IPS-20b (cell line): Measurements from ENCODE around the gene EPHA3.

Source experiments
- H3K27ac ChIP-seq: one replicate; pipeline ENCODE4 v1.5.1; 2013; ENCODE audit warnings: low read length
- H3K27me3 ChIP-seq: 2 replicates; pipeline ENCODE4 v1.6.1; 2013; ENCODE audit warnings: mild to moderate bottlenecking, low read length, inconsistent platforms; ENCODE audit not compliant: insufficient read depth
- H3K36me3 ChIP-seq: 2 replicates; pipeline ENCODE4 v1.6.1; 2013; ENCODE audit warnings: low read depth, mild to moderate bottlenecking, inconsistent platforms, low read length, moderate library complexity; ENCODE audit not compliant: insufficient read depth
- H3K4me1 ChIP-seq: 2 replicates; pipeline ENCODE4 v1.6.1; 2013; ENCODE audit warnings: mild to moderate bottlenecking, control low read depth, inconsistent platforms, low read length, moderate library complexity; ENCODE audit not compliant: insufficient read depth
- H3K4me3 ChIP-seq: 2 replicates; pipeline ENCODE4 v1.5.1; 2013; ENCODE audit warnings: mild to moderate bottlenecking, low read length, inconsistent platforms
- H3K9ac ChIP-seq: 2 replicates; pipeline ENCODE4 v1.6.1; 2013; ENCODE audit warnings: low read depth, mild to moderate bottlenecking, inconsistent platforms, low read length, moderate library complexity
- H3K9me3 ChIP-seq: 2 replicates; pipeline ENCODE4 v1.6.1; 2013; ENCODE audit warnings: mild to moderate bottlenecking, low read depth, low read length, inconsistent platforms; ENCODE audit not compliant: insufficient read depth

EPHA3 gene

GRCh38 chr3:89368846-89369245 is 261.4 kb downstream of the EPHA3 start:
- Histone ChIP-seq H3K9ac (no peak overlapping the region), H3K27me3 (no peaks in the 10 kb centered on the region), H3K4me1 (peaks cover 6% of the 10 kb centered on the region; the same call in 1 of the 2 replicates), H3K36me3 (no peaks in the 10 kb centered on the region), H3K27ac (no peak overlapping the region), H3K4me3 (no peak overlapping the region), H3K9me3 (no peaks in the 10 kb centered on the region)

- H3K4me1 ChIP-seq = peaks cover 8% of the 10 kb centered on the region; the same call in 1 of the 2 replicates
- H3K9me3 ChIP-seq = no peaks in the 10 kb centered on the region
- no peak overlapping the region for H3K9ac ChIP-seq
- H3K4me3 ChIP-seq = no peak overlapping the region
- no peaks in the 10 kb centered on the region for H3K27me3 ChIP-seq
- no peaks in the 10 kb centered on the region for H3K36me3 ChIP-seq
- H3K27ac ChIP-seq = no peak overlapping the region
These were observed 265.0 kb downstream of the EPHA3 start for GRCh38 chr3:89372456-89372855.

- peaks cover 17% of the 10 kb centered on the region; the same call in 1 of the 2 replicates for H3K4me1 ChIP-seq
- no peak overlapping the region for H3K27ac ChIP-seq
- no peaks in the 10 kb centered on the region for H3K36me3 ChIP-seq
- H3K27me3 ChIP-seq = no peaks in the 10 kb centered on the region
- H3K9ac ChIP-seq = no peak overlapping the region
- no peak overlapping the region for H3K4me3 ChIP-seq
- H3K9me3 ChIP-seq = no peaks in the 10 kb centered on the region
These were observed 266.0 kb downstream of the EPHA3 start for GRCh38 chr3:89373434-89373833.

DNA sequence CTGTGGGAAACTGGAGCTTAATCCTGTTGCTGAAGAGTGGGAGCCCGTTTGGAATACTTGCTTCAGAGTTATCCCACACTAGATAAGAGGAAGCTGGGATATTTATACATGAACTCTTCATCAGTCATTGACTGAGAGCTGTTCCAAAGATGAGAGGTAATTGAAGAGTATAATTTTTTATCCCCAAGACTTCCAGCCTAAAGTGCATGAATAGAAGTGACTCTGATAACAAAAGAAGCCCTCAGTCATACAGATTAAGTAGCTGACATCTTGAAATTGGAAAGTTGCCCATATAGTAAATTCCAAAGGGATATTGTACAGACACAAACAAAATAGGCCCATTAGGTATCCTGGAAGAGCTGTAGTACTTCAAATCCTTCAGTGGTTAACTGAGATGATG is 268.0 kb downstream of the EPHA3 start:
- Histone ChIP-seq H3K4me3 (no peak overlapping the region), H3K36me3 (no peaks in the 10 kb centered on the region), H3K4me1 (peaks cover 35% of the 10 kb centered on the region; the same call in 1 of the 2 replicates), H3K27me3 (no peaks in the 10 kb centered on the region), H3K9me3 (no peaks in the 10 kb centered on the region), H3K27ac (no peak overlapping the region), H3K9ac (no peak overlapping the region)

DNA sequence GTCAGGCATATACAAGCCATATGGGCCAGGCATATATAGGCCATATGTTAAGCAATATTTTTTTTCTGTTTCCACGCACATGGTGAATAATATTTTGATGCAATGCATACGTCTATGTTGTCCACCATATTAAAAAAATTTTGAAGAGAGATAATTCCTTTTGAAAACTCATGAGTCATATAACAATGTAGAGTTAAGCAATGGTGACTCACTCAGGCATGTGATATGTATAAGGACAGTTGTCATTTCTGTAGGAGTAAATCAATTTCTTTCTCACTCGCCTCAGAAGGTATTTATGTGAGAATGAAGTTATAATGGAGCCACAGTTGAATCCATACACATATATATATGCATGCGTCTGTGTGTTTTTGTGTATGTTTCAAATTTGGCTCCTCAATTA is 272.6 kb downstream of the EPHA3 start:
- Histone ChIP-seq H3K9me3 (no peaks in the 10 kb centered on the region; the same call in 1 of the 2 replicates), H3K4me1 (peaks cover 29% of the 10 kb centered on the region; the same call in 1 of the 2 replicates), H3K36me3 (no peaks in the 10 kb centered on the region), H3K9ac (no peak overlapping the region), H3K27me3 (no peaks in the 10 kb centered on the region), H3K27ac (peak overlapping the region; percentile 37), H3K4me3 (no peak overlapping the region)

DNA sequence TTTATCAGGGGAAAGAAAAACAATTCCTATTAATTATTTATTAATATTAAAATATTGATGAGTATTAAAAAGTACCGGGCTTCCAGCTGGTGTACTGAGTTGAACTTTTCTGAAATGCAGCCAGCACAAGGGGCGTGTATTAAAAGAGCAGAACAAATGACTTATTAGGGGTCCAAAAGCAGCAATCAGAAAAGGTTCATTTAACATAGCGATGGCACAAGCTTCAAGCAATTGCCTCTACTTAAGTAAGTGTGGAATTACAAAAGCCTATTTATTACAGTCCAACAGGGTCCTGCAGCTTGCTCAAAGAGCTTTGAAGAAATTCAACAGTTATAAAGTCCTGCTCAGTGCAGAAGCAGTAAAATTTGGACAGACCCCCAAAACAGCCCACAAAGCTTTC is 285.6 kb downstream of the EPHA3 start:
- H3K9me3 ChIP-seq = no peaks in the 10 kb centered on the region
- H3K27ac ChIP-seq = no peak overlapping the region
- no peak overlapping the region for H3K4me3 ChIP-seq
- H3K9ac ChIP-seq = no peak overlapping the region
- no peaks in the 10 kb centered on the region for H3K4me1 ChIP-seq
- no peaks in the 10 kb centered on the region for H3K36me3 ChIP-seq
- no peaks in the 10 kb centered on the region for H3K27me3 ChIP-seq

- no peak overlapping the region for H3K9ac ChIP-seq
- H3K4me3 ChIP-seq = no peak overlapping the region
- H3K9me3 ChIP-seq = no peaks in the 10 kb centered on the region
- no peaks in the 10 kb centered on the region for H3K4me1 ChIP-seq
- H3K27me3 ChIP-seq = no peaks in the 10 kb centered on the region
- H3K36me3 ChIP-seq = no peaks in the 10 kb centered on the region
- H3K27ac ChIP-seq = no peak overlapping the region
These were observed 288.0 kb downstream of the EPHA3 start for GRCh38 chr3:89395456-89395855.

DNA sequence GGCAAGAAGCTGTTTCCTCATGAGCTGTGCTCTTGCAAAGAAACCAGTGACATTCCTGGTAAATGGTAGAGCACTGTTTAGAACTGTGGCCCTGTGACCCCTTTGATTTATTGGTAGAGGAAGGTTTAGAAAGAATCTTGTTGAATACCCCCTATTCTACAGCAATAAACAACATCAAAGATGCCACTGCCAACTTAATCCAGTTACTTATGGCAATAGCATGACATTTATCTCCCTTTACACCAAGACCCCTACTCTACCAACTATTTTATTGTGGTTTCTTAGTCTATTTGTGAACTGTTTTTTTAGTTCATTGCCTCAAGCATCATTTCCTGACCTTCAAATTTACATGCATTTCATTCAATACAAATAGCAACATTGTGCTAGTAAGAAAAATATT is 288.6 kb downstream of the EPHA3 start:
- Histone ChIP-seq H3K36me3 (no peaks in the 10 kb centered on the region), H3K9me3 (no peaks in the 10 kb centered on the region), H3K27ac (no peak overlapping the region)

DNA sequence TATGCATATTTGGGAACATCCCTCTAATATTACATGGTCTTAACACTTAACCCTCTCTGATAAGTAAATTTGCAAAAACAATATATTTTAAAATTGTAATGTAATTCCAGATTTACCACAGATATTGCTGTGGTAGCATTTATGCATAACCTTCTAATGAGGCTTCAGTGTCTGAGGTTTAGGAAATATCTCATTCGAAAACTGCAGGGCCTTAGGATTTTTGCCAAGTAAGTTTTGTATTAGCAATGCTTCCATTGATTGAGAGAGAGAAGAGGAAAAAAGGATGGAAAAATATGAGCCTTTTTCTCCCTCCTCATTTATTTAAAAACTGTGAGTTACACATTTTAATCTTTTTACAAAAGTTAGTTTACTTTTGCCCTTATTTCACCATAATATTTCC is 294.6 kb downstream of the EPHA3 start:
- Histone ChIP-seq H3K36me3 (no peaks in the 10 kb centered on the region), H3K4me3 (no peak overlapping the region), H3K9me3 (no peaks in the 10 kb centered on the region), H3K27ac (no peak overlapping the region), H3K9ac (no peak overlapping the region), H3K4me1 (no peaks in the 10 kb centered on the region), H3K27me3 (no peaks in the 10 kb centered on the region)

More for the DNA sequence above, 288.6 kb downstream of the EPHA3 start:
- no peaks in the 10 kb centered on the region for H3K27me3 ChIP-seq
- no peaks in the 10 kb centered on the region for H3K4me1 ChIP-seq
- H3K9ac ChIP-seq = no peak overlapping the region
- H3K4me3 ChIP-seq = no peak overlapping the region

GRCh38 chr3:89405176-89405575 is 297.8 kb downstream of the EPHA3 start:
- Histone ChIP-seq H3K4me1 (peaks cover 13% of the 10 kb centered on the region), H3K27me3 (no peaks in the 10 kb centered on the region), H3K9ac (no peak overlapping the region; the same call in 1 of the 2 replicates), H3K4me3 (no peak overlapping the region), H3K27ac (no peak overlapping the region), H3K9me3 (no peaks in the 10 kb centered on the region), H3K36me3 (no peaks in the 10 kb centered on the region)

- Histone ChIP-seq H3K4me3 (no peak overlapping the region), H3K27ac (no peak overlapping the region), H3K9me3 (no peaks in the 10 kb centered on the region), H3K36me3 (no peaks in the 10 kb centered on the region), H3K27me3 (no peaks in the 10 kb centered on the region), H3K4me1 (peaks cover 13% of the 10 kb centered on the region), H3K9ac (no peak overlapping the region; the same call in 1 of the 2 replicates)
These were observed 298.2 kb downstream of the EPHA3 start for GRCh38 chr3:89405593-89405992.

DNA sequence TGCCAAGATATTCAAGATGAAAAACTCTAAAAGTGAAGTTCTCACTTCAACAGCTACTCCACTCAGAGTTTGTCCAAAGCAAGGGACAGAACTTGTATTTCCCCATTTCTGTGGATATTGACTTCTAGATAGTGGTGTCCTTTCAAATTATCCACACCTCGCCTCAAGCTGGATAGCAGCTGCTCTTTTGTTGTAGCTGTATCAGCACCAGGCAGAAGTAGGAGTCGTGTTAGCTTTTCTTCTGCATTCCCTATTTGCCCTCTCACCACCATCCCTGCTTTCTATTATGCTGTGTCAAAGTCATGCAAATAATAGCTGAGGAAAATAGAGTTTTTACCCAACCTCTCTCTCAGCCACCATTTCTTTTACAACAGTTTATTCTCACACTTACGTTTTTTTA is 303.8 kb downstream of the EPHA3 start:
- H3K9me3 ChIP-seq = no peaks in the 10 kb centered on the region
- no peak overlapping the region for H3K27ac ChIP-seq
- no peaks in the 10 kb centered on the region for H3K36me3 ChIP-seq
- peaks cover 18% of the 10 kb centered on the region for H3K4me1 ChIP-seq
- no peaks in the 10 kb centered on the region for H3K27me3 ChIP-seq
- H3K4me3 ChIP-seq = no peak overlapping the region
- H3K9ac ChIP-seq = 0 out of 2 replicates have a peak overlapping the region, but pooled peaks have one; percentile 42
